ENCODE results near the gene UGT8. TPM values are rescaled to one million over a fixed set of nuclear protein-coding genes. Genes with fewer than 3 reads are reported as not detected.

Gene UGT8
- total RNA-seq, 1 experiment from 2014 or later = 15.7 TPM

- Mint-ChIP-seq H3K9me3 (no peaks in the 10 kb centered on the region), H3K27ac (no peak overlapping the region), H3K27me3 (ENCODE audit: low read depth) (no peaks in the 10 kb centered on the region), H3K4me1 (peaks cover 54 to 57% of the 10 kb centered on the region in 2 experiments), H3K4me3 (no peak overlapping the region), H3K36me3 (ENCODE audit: insufficient read depth in 1 of 3, low read depth in 3 of 3) (no peaks in the 10 kb centered on the region; a peak in 1 of 7 replicates)
- Histone ChIP-seq H3K79me1 (ENCODE audit: insufficient read depth, low read depth, low read length, poor library complexity, severe bottlenecking) (no peaks in the 10 kb centered on the region), H3K27ac (ENCODE audit: insufficient read length, low read depth, low read length) (no peak overlapping the region), H3K23me2 (ENCODE audit: insufficient read length, low read depth, low read length, poor library complexity, severe bottlenecking) (no peaks in the 10 kb centered on the region), H3K4ac (ENCODE audit: low read depth, low read length) (no peak overlapping the region), H3K23ac (ENCODE audit: insufficient read length, low read depth, low read length) (no peak overlapping the region), H3K27me3 (ENCODE audit: insufficient read depth, low read length) (no peaks in the 10 kb centered on the region), H3K56ac (ENCODE audit: insufficient read length, low read depth, low read length) (no peak overlapping the region), H2BK120ac (ENCODE audit: low read depth, low read length, poor library complexity, severe bottlenecking) (no peak overlapping the region), H3K4me1 (ENCODE audit: insufficient read depth, low read length) (peaks cover 6% of the 10 kb centered on the region; the same call in 1 of the 2 replicates), H3K4me2 (ENCODE audit: insufficient read depth, insufficient read length, low read length) (no peak overlapping the region), H3T11ph (ENCODE audit: low read length) (no peak overlapping the region), H4K8ac (replicated peaks; ENCODE audit: insufficient read length, low read depth, low read length) (no peak overlapping the region), H2AK5ac (ENCODE audit: insufficient read length, low read length) (no peak overlapping the region), H3K79me2 (ENCODE audit: insufficient read depth, low read length) (no peaks in the 10 kb centered on the region), H3K14ac (ENCODE audit: insufficient read depth, low read length) (no peak overlapping the region), H2AFZ (ENCODE audit: low read length) (no peak overlapping the region), H4K5ac (ENCODE audit: insufficient read length, low read depth, low read length) (no peak overlapping the region), H3K18ac (ENCODE audit: insufficient read length, low read depth, low read length) (no peak overlapping the region), H4K91ac (ENCODE audit: insufficient read length, low read depth, low read length) (no peak overlapping the region), H2BK12ac (ENCODE audit: insufficient read length, low read depth, low read length) (no peak overlapping the region), H3K9me3 (ENCODE audit: control insufficient read depth, low read depth, low read length) (no peaks in the 10 kb centered on the region), H2BK15ac (ENCODE audit: low read depth, low read length) (no peak overlapping the region), H3K9ac (ENCODE audit: extremely low read depth, insufficient read length, low read length) (no peak overlapping the region), H2BK5ac (ENCODE audit: insufficient read length, low read length) (no peak overlapping the region), H2BK20ac (ENCODE audit: low read depth, low read length, poor library complexity, severe bottlenecking) (no peak overlapping the region), H4K20me1 (ENCODE audit: control insufficient read depth, insufficient read depth, insufficient read length) (no peaks in the 10 kb centered on the region)
- WGBS (ENCODE audit: extremely low coverage, insufficient read length, low lambda C conversion rate) = no CpG with 5 or more reads among the region's 1 CpG
- TF ChIP-seq CTCF (conservative IDR thresholded peaks at IDR 0.05) = no peak
- DNase-seq = no peak
Measured at GRCh38 chr4:114653675-114654074, 55.1 kb downstream of the UGT8 start.

Measured in H9 (cell line).